GM23338 (cell line): ENCODE measurements around the gene RNF115. TPM values are rescaled to one million over a fixed set of nuclear protein-coding genes. Genes with fewer than 3 reads are reported as not detected.

ENCODE experiments used
- ATAC-seq: fragments of 200-7000 bp; cut with Tn5 transposase; 3 replicates; pipeline ENCODE4 v1.9.1; 2020
- DNase-seq: peaks from one replicate; pipeline ENCODE4 v3.0.0-alpha.2; 2015; ENCODE audit warnings: low spot score
- H2AFZ ChIP-seq: fragments of 200-600 bp; sonication (generic); 2 replicates; pipeline ENCODE4 v1.8.0; 2016; ENCODE audit warnings: antibody characterized with exemption, mild to moderate bottlenecking, moderate library complexity
- H3F3A ChIP-seq: fragments of 200-600 bp; sonication (generic); replicated peaks from 2 replicates; pipeline ENCODE4 v1.8.0; 2017; ENCODE audit warnings: antibody characterized with exemption, mixed run types, low read depth
- H3K27ac ChIP-seq: fragments of 200-600 bp; sonication (generic); 2 replicates; pipeline ENCODE4 v1.6.1; 2016; ENCODE audit warnings: low read depth
- H3K27me3 ChIP-seq: fragments of 200-600 bp; sonication (generic); 2 replicates; pipeline ENCODE4 v1.8.0; 2016; ENCODE audit warnings: mild to moderate bottlenecking, mixed run types, moderate library complexity; ENCODE audit not compliant: insufficient read depth
- H3K36me3 ChIP-seq: fragments of 200-600 bp; sonication (generic); 2 replicates; pipeline ENCODE4 v1.8.0; 2016; ENCODE audit warnings: mild to moderate bottlenecking; ENCODE audit not compliant: insufficient read depth
- H3K4me1 ChIP-seq: fragments of 200-600 bp; sonication (generic); 2 replicates; pipeline ENCODE4 v1.8.0; 2016; ENCODE audit warnings: mild to moderate bottlenecking, moderate library complexity; ENCODE audit not compliant: insufficient read depth
- H3K4me2 ChIP-seq: fragments of 200-600 bp; sonication (generic); 2 replicates; pipeline ENCODE4 v1.7.1; 2017; ENCODE audit warnings: mixed run types
- H3K4me3 ChIP-seq: fragments of 200-600 bp; sonication (generic); 2 replicates; pipeline ENCODE4 v1.6.1; 2016; ENCODE audit warnings: mixed run types
- H3K79me2 ChIP-seq: fragments of 200-600 bp; sonication (generic); replicated peaks from 2 replicates; pipeline ENCODE4 v1.8.0; 2017; ENCODE audit warnings: mild to moderate bottlenecking; ENCODE audit not compliant: insufficient read depth
- H3K9me2 ChIP-seq: fragments of 200-600 bp; sonication (generic); 2 replicates; pipeline ENCODE4 v1.8.0; 2017; ENCODE audit not compliant: insufficient read depth
- H4K20me1 ChIP-seq: fragments of 200-600 bp; sonication (generic); replicated peaks from 2 replicates; pipeline ENCODE4 v1.8.0; 2017; ENCODE audit warnings: mild to moderate bottlenecking; ENCODE audit not compliant: insufficient read depth
- H3K27ac Mint-ChIP-seq: 2 replicates; pipeline ENCODE4 v1.8.0; 2020; ENCODE audit warnings: inconsistent platforms, mild to moderate bottlenecking, moderate library complexity, mixed read lengths
- H3K27me3 Mint-ChIP-seq: 3 replicates; pipeline ENCODE4 v1.8.0; 2022; ENCODE audit warnings: low read depth, mild to moderate bottlenecking, moderate library complexity, mixed read lengths, inconsistent platforms; ENCODE audit not compliant: insufficient read depth, poor library complexity
- H3K36me3 Mint-ChIP-seq: 3 replicates; pipeline ENCODE4 v1.8.0; 2021; ENCODE audit warnings: low read depth, mild to moderate bottlenecking, inconsistent platforms, moderate library complexity, mixed read lengths
- H3K4me1 Mint-ChIP-seq: 3 replicates; pipeline ENCODE4 v1.8.0; 2020; ENCODE audit warnings: mild to moderate bottlenecking, inconsistent platforms, mixed read lengths
- H3K4me3 Mint-ChIP-seq: 3 replicates; pipeline ENCODE4 v1.8.0; 2021; ENCODE audit warnings: moderate library complexity, mild to moderate bottlenecking, inconsistent platforms, mixed read lengths
- H3K9me3 Mint-ChIP-seq: 3 replicates; pipeline ENCODE4 v1.8.0; 2020; ENCODE audit warnings: moderate library complexity, mild to moderate bottlenecking, inconsistent platforms, mixed read lengths
- CREB1 ChIP-seq: fragments of 250-450 bp; sonication (Bioruptor Pico); IDR thresholded peaks from 2 replicates; pipeline ENCODE4 v1.5.0; 2020; ENCODE audit warnings: low read depth, mild to moderate bottlenecking, moderate library complexity
- EZH2 ChIP-seq: fragments of 200-600 bp; sonication (generic); IDR thresholded peaks from one replicate; pipeline ENCODE4 v1.8.0; 2017; ENCODE audit warnings: antibody characterized with exemption, mild to moderate bottlenecking, low read depth; ENCODE audit not compliant: unreplicated experiment
- EZH2phosphoT487 ChIP-seq: fragments of 200-600 bp; sonication (generic); IDR thresholded peaks from one replicate; pipeline ENCODE4 v1.8.1; 2018; ENCODE audit warnings: antibody characterized with exemption; ENCODE audit not compliant: unreplicated experiment
- JUNB ChIP-seq: IDR thresholded peaks from one replicate; pipeline ENCODE4 v1.6.1; 2016; ENCODE audit warnings: antibody characterized with exemption; ENCODE audit not compliant: unreplicated experiment
- NANOG ChIP-seq: IDR thresholded peaks from 2 replicates; pipeline ENCODE4 v1.6.1; 2016; ENCODE audit warnings: antibody characterized with exemption, borderline replicate concordance
- POLR2AphosphoS5 ChIP-seq: IDR thresholded peaks from 2 replicates; pipeline ENCODE4 v1.6.1; 2016; ENCODE audit warnings: antibody characterized with exemption, low read depth
- ZNF114 ChIP-seq: fragments of 250-450 bp; sonication (Bioruptor Pico); IDR thresholded peaks from 2 replicates; pipeline ENCODE4 v1.5.0; 2020; ENCODE audit warnings: mild to moderate bottlenecking, moderate library complexity
- ZNF331 ChIP-seq: fragments of 250-450 bp; sonication (Bioruptor Pico); IDR thresholded peaks from 2 replicates; pipeline ENCODE4 v1.5.0; 2020; ENCODE audit warnings: low read depth, mild to moderate bottlenecking, moderate library complexity
- long read RNA-seq: library from polyadenylated mRNA; unstranded; transcript quantifications from one replicate; pipeline ENCODE4 v2.0.0, GENCODE V29; 2020; ENCODE audit not compliant: unreplicated experiment
- polyA plus RNA-seq: library from polyadenylated mRNA; unstranded; fragments of >200 nt; fragmentation: Nextera tagmentation; extraction: Ambion mirVana; gene quantifications from 2 replicates; pipeline ENCODE4 v1.2.1, GENCODE V29; 2016
- total RNA-seq: library from RNA; depleted of rRNA; stranded (reverse); fragments of >200 nt; shearing (Covaris generic); gene quantifications from 2 replicates; pipeline ENCODE4 v1.2.3, GENCODE V29; 2014; rRNA removed
- TF ChIP-seq, protein P1 (sequence below), 2 experiments: fragments of 200-600 bp in 1 of 2; sonication (generic) in 1 of 2; conservative IDR thresholded peaks; 2 replicates each; pipeline versions ENCODE4 v1.5.1 to v1.6.1; 2016 to 2017; ENCODE audit warnings: antibody characterized with exemption in 2 of 2, low read depth in 2 of 2, mild to moderate bottlenecking in 2 of 2, moderate library complexity in 1 of 2
- TF ChIP-seq, protein P2 (sequence below): IDR thresholded peaks from one replicate; pipeline ENCODE4 v1.6.1; 2018; ENCODE audit warnings: antibody characterized with exemption; ENCODE audit not compliant: unreplicated experiment
- TF ChIP-seq, protein P3 (sequence below): fragments of 250-450 bp; sonication (Bioruptor Pico); IDR thresholded peaks from 2 replicates; pipeline ENCODE4 v1.5.0; 2020; ENCODE audit warnings: mild to moderate bottlenecking, moderate library complexity
- TF ChIP-seq, protein P4 (sequence below): IDR thresholded peaks from 2 replicates; pipeline ENCODE4 v1.6.1; 2016; ENCODE audit warnings: antibody characterized with exemption

Gene RNF115
- total RNA-seq (10.5 and 10.6 TPM in 2 replicates), polyA plus RNA-seq (10.8 and 10.9 TPM in 2 replicates)
- long read RNA-seq, full-length matches to known transcripts: 22 of 26 reads
- long read RNA-seq, partial matches to known transcripts: 0 of 26 reads
- long read RNA-seq, other reads (novel, unspliced or antisense): 4 of 26 reads

DNA sequence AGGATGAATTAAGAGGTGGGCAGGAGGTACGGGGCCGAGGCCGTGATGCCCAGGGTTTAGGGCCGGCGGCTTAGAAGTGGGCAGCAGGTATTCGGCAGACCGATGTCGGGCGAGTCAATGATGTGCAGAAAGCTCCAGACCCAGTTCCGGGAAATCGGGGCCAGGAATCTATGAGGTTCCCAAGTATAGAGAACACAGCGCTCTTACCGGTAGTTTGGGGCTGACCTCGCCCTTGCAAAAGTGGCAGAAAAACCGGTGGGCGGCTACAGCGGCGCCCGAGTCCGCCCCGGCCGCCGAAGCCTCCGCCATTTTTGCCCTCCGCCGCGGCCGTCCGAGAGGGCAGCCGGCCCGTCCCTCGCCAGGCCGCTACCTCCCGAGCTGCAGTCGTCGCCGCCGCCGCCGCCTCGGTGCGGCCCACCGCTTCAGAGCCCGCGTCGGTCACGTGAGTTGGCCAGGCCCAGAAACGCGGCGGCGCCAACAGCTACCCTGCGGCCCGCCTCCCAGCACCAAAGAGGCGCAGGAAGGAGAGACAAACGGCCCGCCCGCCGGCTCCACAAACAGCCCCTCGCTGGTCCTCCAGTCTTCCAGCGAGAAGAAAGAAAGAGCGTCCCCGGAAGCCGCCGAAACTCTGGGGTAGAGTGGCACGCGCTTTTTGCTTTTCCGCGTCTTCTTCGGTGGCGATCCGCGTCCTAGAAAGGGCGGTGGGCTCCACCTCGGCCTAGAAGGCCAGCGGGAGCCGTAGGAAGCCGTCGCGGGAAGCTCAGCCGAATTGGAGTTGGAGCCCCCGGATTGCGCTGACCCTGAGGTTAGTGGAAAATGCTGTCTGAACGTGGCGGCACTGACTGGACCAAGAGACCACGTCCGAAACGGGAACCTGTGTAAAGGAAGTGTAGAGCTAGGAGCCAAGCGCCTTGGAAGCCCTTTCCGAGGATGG, at the start of gene RNF115, which contains the start of gene POLR3C:
Gene RNF115, minus strand, starts transcription at position 531 of the 934 bp plus-strand sequence. Its CDS starts 222 bp downstream, at position 309.
Gene POLR3C, plus strand, starts transcription at position 636 of the 934 bp plus-strand sequence. CDS start 1,577 bp downstream, outside the sequence.
- Histone ChIP-seq H3K4me3 (peak within 1 kb of the TSS; percentile 85), H3K4me1 (peaks cover 8% of the 10 kb centered on the region), H3K9me2 (no peaks in the 10 kb centered on the region), H4K20me1 (no peaks in the 10 kb centered on the region), H3K79me2 (peaks cover 29% of the 10 kb centered on the region), H3K36me3 (peaks cover 26% of the 10 kb centered on the region), H3K27me3 (no peaks in the 10 kb centered on the region), H3K27ac (peak within 1 kb of the TSS; percentile 90), H2AFZ (peak within 1 kb of the TSS; percentile 93), H3K4me2 (peak within 1 kb of the TSS; percentile 91), H3F3A (0 out of 2 replicates have a peak, but pooled peaks cover 6% of the 10 kb centered on the region)
- Mint-ChIP-seq H3K9me3 (no peaks in the 10 kb centered on the region), H3K27ac (peak within 1 kb of the TSS; percentile 99), H3K4me1 (peaks cover 2% of the 10 kb centered on the region; the same call in 2 of the 3 replicates), H3K27me3 (peaks cover 5% of the 10 kb centered on the region), H3K36me3 (peaks cover 38% of the 10 kb centered on the region), H3K4me3 (peak within 1 kb of the TSS; percentile 99)
- ATAC-seq: peak; percentile 96
- peak; percentile 96 for DNase-seq
- no peak for TF ChIP-seq JUNB
- no peak for TF ChIP-seq ZNF331 (CRISPR knock-in tag)
- peak; percentile 29; the same call in 1 of the 2 replicates for TF ChIP-seq CREB1 (CRISPR knock-in tag)
- TF ChIP-seq, protein P1, sequence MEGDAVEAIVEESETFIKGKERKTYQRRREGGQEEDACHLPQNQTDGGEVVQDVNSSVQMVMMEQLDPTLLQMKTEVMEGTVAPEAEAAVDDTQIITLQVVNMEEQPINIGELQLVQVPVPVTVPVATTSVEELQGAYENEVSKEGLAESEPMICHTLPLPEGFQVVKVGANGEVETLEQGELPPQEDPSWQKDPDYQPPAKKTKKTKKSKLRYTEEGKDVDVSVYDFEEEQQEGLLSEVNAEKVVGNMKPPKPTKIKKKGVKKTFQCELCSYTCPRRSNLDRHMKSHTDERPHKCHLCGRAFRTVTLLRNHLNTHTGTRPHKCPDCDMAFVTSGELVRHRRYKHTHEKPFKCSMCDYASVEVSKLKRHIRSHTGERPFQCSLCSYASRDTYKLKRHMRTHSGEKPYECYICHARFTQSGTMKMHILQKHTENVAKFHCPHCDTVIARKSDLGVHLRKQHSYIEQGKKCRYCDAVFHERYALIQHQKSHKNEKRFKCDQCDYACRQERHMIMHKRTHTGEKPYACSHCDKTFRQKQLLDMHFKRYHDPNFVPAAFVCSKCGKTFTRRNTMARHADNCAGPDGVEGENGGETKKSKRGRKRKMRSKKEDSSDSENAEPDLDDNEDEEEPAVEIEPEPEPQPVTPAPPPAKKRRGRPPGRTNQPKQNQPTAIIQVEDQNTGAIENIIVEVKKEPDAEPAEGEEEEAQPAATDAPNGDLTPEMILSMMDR (conservative IDR thresholded peaks at IDR 0.05; ENCODE audit: low read depth in 2 of 2): no peak
- peak; percentile 82 for TF ChIP-seq POLR2AphosphoS5
- TF ChIP-seq, protein P2, sequence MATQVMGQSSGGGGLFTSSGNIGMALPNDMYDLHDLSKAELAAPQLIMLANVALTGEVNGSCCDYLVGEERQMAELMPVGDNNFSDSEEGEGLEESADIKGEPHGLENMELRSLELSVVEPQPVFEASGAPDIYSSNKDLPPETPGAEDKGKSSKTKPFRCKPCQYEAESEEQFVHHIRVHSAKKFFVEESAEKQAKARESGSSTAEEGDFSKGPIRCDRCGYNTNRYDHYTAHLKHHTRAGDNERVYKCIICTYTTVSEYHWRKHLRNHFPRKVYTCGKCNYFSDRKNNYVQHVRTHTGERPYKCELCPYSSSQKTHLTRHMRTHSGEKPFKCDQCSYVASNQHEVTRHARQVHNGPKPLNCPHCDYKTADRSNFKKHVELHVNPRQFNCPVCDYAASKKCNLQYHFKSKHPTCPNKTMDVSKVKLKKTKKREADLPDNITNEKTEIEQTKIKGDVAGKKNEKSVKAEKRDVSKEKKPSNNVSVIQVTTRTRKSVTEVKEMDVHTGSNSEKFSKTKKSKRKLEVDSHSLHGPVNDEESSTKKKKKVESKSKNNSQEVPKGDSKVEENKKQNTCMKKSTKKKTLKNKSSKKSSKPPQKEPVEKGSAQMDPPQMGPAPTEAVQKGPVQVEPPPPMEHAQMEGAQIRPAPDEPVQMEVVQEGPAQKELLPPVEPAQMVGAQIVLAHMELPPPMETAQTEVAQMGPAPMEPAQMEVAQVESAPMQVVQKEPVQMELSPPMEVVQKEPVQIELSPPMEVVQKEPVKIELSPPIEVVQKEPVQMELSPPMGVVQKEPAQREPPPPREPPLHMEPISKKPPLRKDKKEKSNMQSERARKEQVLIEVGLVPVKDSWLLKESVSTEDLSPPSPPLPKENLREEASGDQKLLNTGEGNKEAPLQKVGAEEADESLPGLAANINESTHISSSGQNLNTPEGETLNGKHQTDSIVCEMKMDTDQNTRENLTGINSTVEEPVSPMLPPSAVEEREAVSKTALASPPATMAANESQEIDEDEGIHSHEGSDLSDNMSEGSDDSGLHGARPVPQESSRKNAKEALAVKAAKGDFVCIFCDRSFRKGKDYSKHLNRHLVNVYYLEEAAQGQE: no peak
- TF ChIP-seq EZH2: no peak
- TF ChIP-seq, protein P3, sequence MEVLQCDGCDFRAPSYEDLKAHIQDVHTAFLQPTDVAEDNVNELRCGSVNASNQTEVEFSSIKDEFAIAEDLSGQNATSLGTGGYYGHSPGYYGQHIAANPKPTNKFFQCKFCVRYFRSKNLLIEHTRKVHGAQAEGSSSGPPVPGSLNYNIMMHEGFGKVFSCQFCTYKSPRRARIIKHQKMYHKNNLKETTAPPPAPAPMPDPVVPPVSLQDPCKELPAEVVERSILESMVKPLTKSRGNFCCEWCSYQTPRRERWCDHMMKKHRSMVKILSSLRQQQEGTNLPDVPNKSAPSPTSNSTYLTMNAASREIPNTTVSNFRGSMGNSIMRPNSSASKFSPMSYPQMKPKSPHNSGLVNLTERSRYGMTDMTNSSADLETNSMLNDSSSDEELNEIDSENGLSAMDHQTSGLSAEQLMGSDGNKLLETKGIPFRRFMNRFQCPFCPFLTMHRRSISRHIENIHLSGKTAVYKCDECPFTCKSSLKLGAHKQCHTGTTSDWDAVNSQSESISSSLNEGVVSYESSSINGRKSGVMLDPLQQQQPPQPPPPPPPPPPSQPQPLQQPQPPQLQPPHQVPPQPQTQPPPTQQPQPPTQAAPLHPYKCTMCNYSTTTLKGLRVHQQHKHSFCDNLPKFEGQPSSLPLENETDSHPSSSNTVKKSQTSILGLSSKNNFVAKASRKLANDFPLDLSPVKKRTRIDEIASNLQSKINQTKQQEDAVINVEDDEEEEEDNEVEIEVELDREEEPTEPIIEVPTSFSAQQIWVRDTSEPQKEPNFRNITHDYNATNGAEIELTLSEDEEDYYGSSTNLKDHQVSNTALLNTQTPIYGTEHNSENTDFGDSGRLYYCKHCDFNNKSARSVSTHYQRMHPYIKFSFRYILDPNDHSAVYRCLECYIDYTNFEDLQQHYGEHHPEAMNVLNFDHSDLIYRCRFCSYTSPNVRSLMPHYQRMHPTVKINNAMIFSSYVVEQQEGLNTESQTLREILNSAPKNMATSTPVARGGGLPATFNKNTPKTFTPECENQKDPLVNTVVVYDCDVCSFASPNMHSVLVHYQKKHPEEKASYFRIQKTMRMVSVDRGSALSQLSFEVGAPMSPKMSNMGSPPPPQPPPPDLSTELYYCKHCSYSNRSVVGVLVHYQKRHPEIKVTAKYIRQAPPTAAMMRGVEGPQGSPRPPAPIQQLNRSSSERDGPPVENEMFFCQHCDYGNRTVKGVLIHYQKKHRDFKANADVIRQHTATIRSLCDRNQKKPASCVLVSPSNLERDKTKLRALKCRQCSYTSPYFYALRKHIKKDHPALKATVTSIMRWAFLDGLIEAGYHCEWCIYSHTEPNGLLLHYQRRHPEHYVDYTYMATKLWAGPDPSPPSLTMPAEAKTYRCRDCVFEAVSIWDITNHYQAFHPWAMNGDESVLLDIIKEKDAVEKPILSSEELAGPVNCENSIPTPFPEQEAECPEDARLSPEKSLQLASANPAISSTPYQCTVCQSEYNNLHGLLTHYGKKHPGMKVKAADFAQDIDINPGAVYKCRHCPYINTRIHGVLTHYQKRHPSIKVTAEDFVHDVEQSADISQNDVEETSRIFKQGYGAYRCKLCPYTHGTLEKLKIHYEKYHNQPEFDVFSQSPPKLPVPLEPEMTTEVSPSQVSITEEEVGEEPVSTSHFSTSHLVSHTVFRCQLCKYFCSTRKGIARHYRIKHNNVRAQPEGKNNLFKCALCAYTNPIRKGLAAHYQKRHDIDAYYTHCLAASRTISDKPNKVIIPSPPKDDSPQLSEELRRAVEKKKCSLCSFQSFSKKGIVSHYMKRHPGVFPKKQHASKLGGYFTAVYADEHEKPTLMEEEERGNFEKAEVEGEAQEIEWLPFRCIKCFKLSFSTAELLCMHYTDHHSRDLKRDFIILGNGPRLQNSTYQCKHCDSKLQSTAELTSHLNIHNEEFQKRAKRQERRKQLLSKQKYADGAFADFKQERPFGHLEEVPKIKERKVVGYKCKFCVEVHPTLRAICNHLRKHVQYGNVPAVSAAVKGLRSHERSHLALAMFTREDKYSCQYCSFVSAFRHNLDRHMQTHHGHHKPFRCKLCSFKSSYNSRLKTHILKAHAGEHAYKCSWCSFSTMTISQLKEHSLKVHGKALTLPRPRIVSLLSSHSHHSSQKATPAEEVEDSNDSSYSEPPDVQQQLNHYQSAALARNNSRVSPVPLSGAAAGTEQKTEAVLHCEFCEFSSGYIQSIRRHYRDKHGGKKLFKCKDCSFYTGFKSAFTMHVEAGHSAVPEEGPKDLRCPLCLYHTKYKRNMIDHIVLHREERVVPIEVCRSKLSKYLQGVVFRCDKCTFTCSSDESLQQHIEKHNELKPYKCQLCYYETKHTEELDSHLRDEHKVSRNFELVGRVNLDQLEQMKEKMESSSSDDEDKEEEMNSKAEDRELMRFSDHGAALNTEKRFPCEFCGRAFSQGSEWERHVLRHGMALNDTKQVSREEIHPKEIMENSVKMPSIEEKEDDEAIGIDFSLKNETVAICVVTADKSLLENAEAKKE (CRISPR knock-in tag): no peak
- no peak for TF ChIP-seq EZH2phosphoT487
- TF ChIP-seq, protein P4, sequence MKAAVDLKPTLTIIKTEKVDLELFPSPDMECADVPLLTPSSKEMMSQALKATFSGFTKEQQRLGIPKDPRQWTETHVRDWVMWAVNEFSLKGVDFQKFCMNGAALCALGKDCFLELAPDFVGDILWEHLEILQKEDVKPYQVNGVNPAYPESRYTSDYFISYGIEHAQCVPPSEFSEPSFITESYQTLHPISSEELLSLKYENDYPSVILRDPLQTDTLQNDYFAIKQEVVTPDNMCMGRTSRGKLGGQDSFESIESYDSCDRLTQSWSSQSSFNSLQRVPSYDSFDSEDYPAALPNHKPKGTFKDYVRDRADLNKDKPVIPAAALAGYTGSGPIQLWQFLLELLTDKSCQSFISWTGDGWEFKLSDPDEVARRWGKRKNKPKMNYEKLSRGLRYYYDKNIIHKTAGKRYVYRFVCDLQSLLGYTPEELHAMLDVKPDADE: 0 out of 2 replicates have a peak, but pooled peaks have one; percentile 37
- no peak for TF ChIP-seq ZNF114 (CRISPR knock-in tag)
- no peak for TF ChIP-seq NANOG
